ENCODE data around the gene CADPS2.

The CADPS2 gene

GRCh38 chr7:122344303-122344620, 542.0 kb downstream of the CADPS2 start:
- no peak for DNase-seq

GRCh38 chr7:122343601-122344302, 542.5 kb downstream of the CADPS2 start:
- no peak for DNase-seq

- no peak for DNase-seq
These were observed 545.8 kb downstream of the CADPS2 start for GRCh38 chr7:122340427-122340826.

GRCh38 chr7:122339145-122339904, 546.9 kb downstream of the CADPS2 start:
- no peak for DNase-seq

- DNase-seq, result peak; percentile 48 to 88
These were observed 549.2 kb downstream of the CADPS2 start for GRCh38 chr7:122337011-122337410.

GRCh38 chr7:122329145-122329802, 557.0 kb downstream of the CADPS2 start:
- DNase-seq, result no peak

- DNase-seq, result no peak
These were observed 558.3 kb downstream of the CADPS2 start for GRCh38 chr7:122327969-122328368.

- no peak for DNase-seq
These were observed 569.5 kb downstream of the CADPS2 start for GRCh38 chr7:122316467-122317388.

GRCh38 chr7:122315507-122316466, 570.5 kb downstream of the CADPS2 start:
- DNase-seq, result no peak

- DNase-seq, result no peak
These were observed 572.0 kb downstream of the CADPS2 start for GRCh38 chr7:122314284-122314683.

GRCh38 chr7:122312789-122313188, 573.5 kb downstream of the CADPS2 start:
- DNase-seq, result no peak

- no peak for DNase-seq
These were observed 574.4 kb downstream of the CADPS2 start for GRCh38 chr7:122311734-122312450.

- no peak for DNase-seq
These were observed 575.1 kb downstream of the CADPS2 start for GRCh38 chr7:122311050-122311700.

GRCh38 chr7:122310119-122311021, 575.9 kb downstream of the CADPS2 start:
- DNase-seq, result no peak

- DNase-seq, result no peak
These were observed 576.8 kb downstream of the CADPS2 start for GRCh38 chr7:122309421-122309820.

GRCh38 chr7:122307228-122307621, 579.0 kb downstream of the CADPS2 start:
- DNase-seq, result no peak

- DNase-seq, result no peak
These were observed 579.7 kb downstream of the CADPS2 start for GRCh38 chr7:122306320-122307227.
